ENCODE results near the gene PLIN3.
"Not testable (repeated sequence)": the region's sequence is repeated elsewhere in the genome, so short reads cannot be mapped to it uniquely, and the experiment has no call there.

PLIN3 gene

GRCh38 chr19:4867534-4868285 is at the start of gene PLIN3:
Gene PLIN3, minus strand, starts transcription at chr19:4867667. Its CDS starts 6,273 bp downstream, at chr19:4861394.
- peak; percentile 93 to 96 for DNase-seq

- DNase-seq: peak; percentile 30 to 46
Observed at GRCh38 chr19:4916292-4917082, 49.0 kb upstream of the PLIN3 start.

GRCh38 chr19:4914736-4915501 is 47.5 kb upstream of the PLIN3 start:
- DNase-seq: peak; percentile 74 to 78

- DNase-seq: peak; percentile 34 to 47
Observed at GRCh38 chr19:4913996-4914735, 46.7 kb upstream of the PLIN3 start.

- DNase-seq: peak; percentile 74 to 79
Observed at GRCh38 chr19:4911786-4912672, 44.6 kb upstream of the PLIN3 start.

- DNase-seq: no peak
Observed at GRCh38 chr19:4911314-4911713, 43.8 kb upstream of the PLIN3 start.

- DNase-seq: peak; percentile 28
Observed at GRCh38 chr19:4910594-4911281, 43.3 kb upstream of the PLIN3 start.

GRCh38 chr19:4909897-4910593 is 42.6 kb upstream of the PLIN3 start:
- DNase-seq: peak; percentile 96

- peak; percentile 70 to 88 for DNase-seq
Observed at GRCh38 chr19:4909156-4909896, 41.9 kb upstream of the PLIN3 start, which contains the start of gene UHRF1. Gene UHRF1, plus strand, starts transcription at chr19:4909501. Its CDS starts 1,385 bp downstream, at chr19:4910886.

- no peak for DNase-seq
Observed at GRCh38 chr19:4908781-4909155, 41.3 kb upstream of the PLIN3 start.

- DNase-seq: no peak
Observed at GRCh38 chr19:4908360-4908759, 40.9 kb upstream of the PLIN3 start.

GRCh38 chr19:4906963-4907362 is 39.5 kb upstream of the PLIN3 start:
- DNase-seq: no peak

- no peak for DNase-seq
Observed at GRCh38 chr19:4904481-4904880, 37.0 kb upstream of the PLIN3 start.

GRCh38 chr19:4902796-4903195 is 35.3 kb upstream of the PLIN3 start, which contains the start of gene ARRDC5:
Gene ARRDC5, minus strand, starts transcription at chr19:4902896. Its CDS starts 71 bp downstream, at chr19:4902825.
- no peak for DNase-seq

GRCh38 chr19:4900879-4901278 is 33.4 kb upstream of the PLIN3 start:
- DNase-seq: not testable (repeated sequence)

GRCh38 chr19:4897146-4897545 is 29.7 kb upstream of the PLIN3 start:
- no peak for DNase-seq

GRCh38 chr19:4896372-4896771 is 28.9 kb upstream of the PLIN3 start:
- DNase-seq: no peak

- not testable (repeated sequence) for DNase-seq
Observed at GRCh38 chr19:4892962-4893361, 25.5 kb upstream of the PLIN3 start.

GRCh38 chr19:4891066-4891465 is 23.6 kb upstream of the PLIN3 start:
- DNase-seq: no peak

Measured in stimulated activated CD4-positive, alpha-beta T cell treated with anti-CD3 and anti-CD28 coated beads, Interleukin-2, amount 100 ng/mL, for 24 hours (primary cell).